Measurements from ENCODE around the gene ADGRG3. TPM values are rescaled to one million over a fixed set of nuclear protein-coding genes. Genes with fewer than 3 reads are reported as not detected.

Gene ADGRG3
- total RNA-seq, 4 donors from 2014 or later: 3.8 to 14.2 (median 8.2) TPM

- H3K9me3 ChIP-seq: no peaks in the 10 kb centered on the region
- TF ChIP-seq POLR2A (IDR thresholded peaks at IDR 0.05): no peak
- no peak for TF ChIP-seq CTCF (IDR thresholded peaks at IDR 0.05)
- DNase-seq: no peak
- intact Hi-C loops (cut with DNase I): no loop called here
- peaks cover 88 to 100% of the 10 kb centered on the region in 2 donors for H3K4me1 ChIP-seq
- H3K36me3 ChIP-seq: no peaks in the 10 kb centered on the region
- peak overlapping the region; percentile 94 to 99 (median 98) for H3K27ac ChIP-seq
- H3K27me3 ChIP-seq: no peaks in the 10 kb centered on the region
- WGBS, 2 donors: 79 to 84% methylated on average over 7 to 9 of the region's 15 CpGs
- no peak overlapping the region for H3K4me3 ChIP-seq (replicated peaks in 1 of 3)
Observed at GRCh38 chr16:57632568-57632967, 35.5 kb upstream of the ADGRG3 start.

- H3K4me1 ChIP-seq: peaks cover 88 to 100% of the 10 kb centered on the region in 2 donors
- intact Hi-C loops (cut with DNase I): no loop called here
- H3K4me3 ChIP-seq (replicated peaks in 1 of 3): no peak overlapping the region
- DNase-seq: no peak
- H3K36me3 ChIP-seq: no peaks in the 10 kb centered on the region
- WGBS, 2 donors: 82 to 90% methylated on average over 6 to 11 of the region's 11 CpGs
- no peaks in the 10 kb centered on the region for H3K27me3 ChIP-seq
- no peaks in the 10 kb centered on the region for H3K9me3 ChIP-seq
- TF ChIP-seq POLR2A (IDR thresholded peaks at IDR 0.05) (no peak), CTCF (IDR thresholded peaks at IDR 0.05) (no peak)
- peak overlapping the region; percentile 94 to 99 (median 98) for H3K27ac ChIP-seq
Observed at GRCh38 chr16:57633383-57634064, 34.6 kb upstream of the ADGRG3 start.

- peak; percentile 69 to 70 for DNase-seq
- Histone ChIP-seq H3K9me3 (no peaks in the 10 kb centered on the region), H3K27ac (peak overlapping the region; percentile 94 to 99 (median 98)), H3K4me3 (replicated peaks in 1 of 3) (no peak overlapping the region), H3K4me1 (peaks cover 86 to 100% of the 10 kb centered on the region in 2 donors), H3K36me3 (no peaks in the 10 kb centered on the region), H3K27me3 (no peaks in the 10 kb centered on the region)
- intact Hi-C loops (cut with DNase I): no loop called here
- no peak for TF ChIP-seq CTCF (IDR thresholded peaks at IDR 0.05)
- TF ChIP-seq POLR2A (IDR thresholded peaks at IDR 0.05): no peak
- WGBS, 2 donors: 40 to 59% methylated on average over 3 of the region's 4 CpGs
Observed at GRCh38 chr16:57634171-57634570, 33.9 kb upstream of the ADGRG3 start.

- H3K4me1 ChIP-seq: peaks cover 86 to 100% of the 10 kb centered on the region in 2 donors
- TF ChIP-seq CTCF (IDR thresholded peaks at IDR 0.05) (no peak), POLR2A (IDR thresholded peaks at IDR 0.05) (no peak)
- no peaks in the 10 kb centered on the region for H3K9me3 ChIP-seq
- H3K36me3 ChIP-seq: no peaks in the 10 kb centered on the region
- peak in 1 of 2 donors; percentile 41 for DNase-seq
- 55 to 68% methylated on average over 8 of the region's 16 CpGs for WGBS, 2 donors
- H3K27me3 ChIP-seq: no peaks in the 10 kb centered on the region
- intact Hi-C loops (cut with DNase I): no loop called here
- peak overlapping the region; percentile 94 to 99 (median 98) for H3K27ac ChIP-seq
- H3K4me3 ChIP-seq (replicated peaks in 1 of 3): no peak overlapping the region
Observed at GRCh38 chr16:57635266-57636097, 32.6 kb upstream of the ADGRG3 start.

GRCh38 chr16:57636184-57636583 lies 31.9 kb upstream of the ADGRG3 start:
- peak overlapping the region; percentile 51 to 99 (median 94) for H3K27ac ChIP-seq
- intact Hi-C loops (cut with DNase I): no loop called here
- H3K4me3 ChIP-seq (replicated peaks in 1 of 3): no peak overlapping the region
- H3K4me1 ChIP-seq: peaks cover 86 to 100% of the 10 kb centered on the region in 2 donors
- no peak for TF ChIP-seq CTCF (IDR thresholded peaks at IDR 0.05)
- TF ChIP-seq POLR2A (IDR thresholded peaks at IDR 0.05): no peak
- H3K9me3 ChIP-seq: no peaks in the 10 kb centered on the region
- no peaks in the 10 kb centered on the region for H3K36me3 ChIP-seq
- no peaks in the 10 kb centered on the region for H3K27me3 ChIP-seq
- DNase-seq: no peak
- WGBS, 2 donors: 94 to 95% methylated on average over 3 to 5 of the region's 5 CpGs

Measured in thyroid gland (tissue), 4 donors.